Raji (cell line): Measurements from ENCODE around the gene CIB2.

Experiments
- POLR2A ChIP-seq: IDR thresholded peaks from 2 replicates; pipeline ENCODE4 v1.6.1; 2011; ENCODE audit warnings: low read depth, low read length, control low read depth; ENCODE audit not compliant: insufficient read depth

The CIB2 gene

DNA sequence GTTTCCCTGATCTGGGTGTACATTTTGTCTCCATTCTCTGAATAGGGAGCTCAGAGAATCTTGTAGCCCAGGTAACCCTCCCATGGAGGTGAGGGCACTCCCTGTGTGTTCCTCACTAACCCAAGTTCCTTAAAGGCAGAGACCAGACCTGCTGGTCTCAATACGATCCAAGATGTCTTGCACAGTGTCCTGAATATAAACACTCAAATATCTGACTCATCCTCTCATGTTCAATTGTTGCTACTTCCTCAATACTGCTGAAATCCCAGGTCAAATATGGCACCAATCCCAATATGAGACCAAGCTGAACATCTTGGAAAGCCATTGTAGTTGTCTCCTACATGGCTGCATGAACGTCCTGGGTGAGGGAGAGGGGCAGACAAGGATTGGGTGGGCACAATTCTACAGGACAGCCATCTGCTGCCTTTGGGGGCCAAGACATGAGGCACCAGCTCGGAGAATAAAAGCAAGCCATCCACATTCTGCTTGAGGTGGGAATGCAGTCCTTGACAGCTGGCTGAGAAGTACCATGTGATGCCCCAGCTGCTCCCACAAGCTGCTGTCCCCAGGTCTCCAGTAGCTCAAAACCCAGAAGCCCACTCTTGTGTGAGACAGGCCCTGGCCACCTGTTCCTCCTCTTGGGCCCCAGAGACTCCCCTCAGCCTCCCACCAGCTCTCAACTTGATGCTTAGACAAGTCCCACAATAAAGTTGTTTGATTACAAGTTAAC lies 72.0 kb downstream of the CIB2 start:
- TF ChIP-seq POLR2A: no peak

- TF ChIP-seq POLR2A: no peak
These were observed 72.8 kb downstream of the CIB2 start for GRCh38 chr15:78058401-78058935.

DNA sequence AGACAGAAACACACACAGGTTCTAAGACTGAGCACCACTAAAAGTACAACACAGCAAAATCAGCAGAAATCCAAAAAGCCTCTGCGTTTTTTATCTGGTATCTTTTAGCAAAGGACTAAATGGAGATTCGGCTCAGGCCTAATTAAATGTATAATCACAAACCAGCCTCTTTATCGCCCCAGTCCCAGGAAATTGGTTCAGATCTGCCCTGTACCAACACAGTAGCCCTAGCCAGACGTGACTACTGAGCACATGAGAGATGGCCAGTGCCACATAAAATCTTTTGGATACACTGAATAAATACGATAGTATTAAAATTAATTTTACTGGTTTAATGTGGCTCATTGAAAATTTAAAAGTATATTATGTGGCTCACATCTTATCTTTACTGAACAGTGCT lies 73.4 kb downstream of the CIB2 start:
- TF ChIP-seq POLR2A: no peak

DNA sequence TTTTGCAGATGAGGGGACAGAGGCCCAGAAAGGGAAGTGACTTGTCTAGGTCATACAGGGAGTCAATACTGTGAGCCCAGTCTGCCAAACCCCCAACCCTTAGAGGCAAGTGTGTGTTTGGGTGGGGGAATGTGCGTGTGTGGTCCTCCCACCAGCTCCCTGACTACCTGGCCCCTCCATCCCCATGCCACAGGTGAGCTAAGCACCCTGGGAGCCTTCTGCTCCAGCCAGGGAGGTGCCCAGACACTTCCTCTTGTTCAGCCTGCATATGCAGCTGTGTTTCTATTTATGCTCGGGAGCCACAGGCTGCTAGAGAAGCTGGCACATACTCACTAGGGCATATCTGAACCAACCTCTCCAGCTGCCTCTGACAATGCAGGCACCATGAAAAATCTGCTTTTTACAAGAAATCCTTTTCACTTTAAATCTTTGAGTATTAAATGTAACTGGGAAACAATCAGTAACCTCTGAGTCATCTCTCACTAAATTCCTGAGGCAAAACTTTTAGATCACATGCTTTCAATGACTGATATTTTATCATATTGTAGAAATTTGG lies 74.5 kb downstream of the CIB2 start:
- TF ChIP-seq POLR2A: no peak

- TF ChIP-seq POLR2A: no peak
These were observed 75.1 kb downstream of the CIB2 start for GRCh38 chr15:78055919-78056713.

GRCh38 chr15:78054966-78055365 lies 76.3 kb downstream of the CIB2 start:
- no peak for TF ChIP-seq POLR2A
